AG08396 (cell line): Measurements from ENCODE around the gene GNB3.

Experiments used
- DNase-seq: peaks from one replicate; pipeline ENCODE4 v3.0.0; 2012; ENCODE audit warnings: low spot score, mixed read lengths

GNB3 gene

DNA sequence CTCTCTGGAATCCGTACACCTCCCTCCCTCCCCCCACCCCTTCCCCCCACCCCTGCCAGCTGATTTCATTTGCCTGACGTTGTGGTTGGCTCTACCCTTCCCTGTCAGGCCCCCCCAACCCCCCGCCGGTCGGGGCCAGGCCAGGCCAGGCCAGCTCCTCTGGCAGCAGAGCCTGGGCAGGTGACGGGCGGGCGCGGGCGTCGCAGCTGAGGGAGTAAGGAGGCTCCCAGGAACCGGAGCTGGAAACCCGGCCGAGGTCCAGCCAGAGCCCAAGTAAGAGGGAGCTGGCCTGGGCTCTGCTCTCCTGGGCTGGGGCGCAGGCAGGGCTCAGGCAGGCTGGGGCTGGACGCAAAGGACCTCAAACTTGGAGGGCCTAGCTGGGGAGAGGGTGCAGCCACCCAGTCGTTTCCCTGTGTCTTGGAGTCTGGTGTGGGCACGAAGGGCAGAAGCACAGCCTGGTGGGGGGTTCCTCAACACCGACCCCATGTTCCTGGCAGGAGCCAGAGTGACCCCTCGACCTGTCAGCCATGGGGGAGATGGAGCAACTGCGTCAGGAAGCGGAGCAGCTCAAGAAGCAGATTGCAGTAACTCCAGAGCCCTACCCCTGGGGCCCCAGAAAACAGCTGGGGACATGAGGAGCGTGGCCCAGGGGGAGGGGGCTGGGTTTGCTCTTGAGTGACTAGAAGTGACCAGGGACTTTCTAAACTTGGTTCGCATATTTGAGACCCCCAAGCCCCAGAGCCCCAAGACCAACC is at the start of gene GNB3:
Gene GNB3 (plus strand): TSS at position 165 of the 755 bp plus-strand sequence. CDS start 363 bp downstream, at position 528.
- DNase-seq: no peak

GRCh38 chr12:6791931-6792520 is 48.7 kb upstream of the GNB3 start:
- DNase-seq: no peak

DNA sequence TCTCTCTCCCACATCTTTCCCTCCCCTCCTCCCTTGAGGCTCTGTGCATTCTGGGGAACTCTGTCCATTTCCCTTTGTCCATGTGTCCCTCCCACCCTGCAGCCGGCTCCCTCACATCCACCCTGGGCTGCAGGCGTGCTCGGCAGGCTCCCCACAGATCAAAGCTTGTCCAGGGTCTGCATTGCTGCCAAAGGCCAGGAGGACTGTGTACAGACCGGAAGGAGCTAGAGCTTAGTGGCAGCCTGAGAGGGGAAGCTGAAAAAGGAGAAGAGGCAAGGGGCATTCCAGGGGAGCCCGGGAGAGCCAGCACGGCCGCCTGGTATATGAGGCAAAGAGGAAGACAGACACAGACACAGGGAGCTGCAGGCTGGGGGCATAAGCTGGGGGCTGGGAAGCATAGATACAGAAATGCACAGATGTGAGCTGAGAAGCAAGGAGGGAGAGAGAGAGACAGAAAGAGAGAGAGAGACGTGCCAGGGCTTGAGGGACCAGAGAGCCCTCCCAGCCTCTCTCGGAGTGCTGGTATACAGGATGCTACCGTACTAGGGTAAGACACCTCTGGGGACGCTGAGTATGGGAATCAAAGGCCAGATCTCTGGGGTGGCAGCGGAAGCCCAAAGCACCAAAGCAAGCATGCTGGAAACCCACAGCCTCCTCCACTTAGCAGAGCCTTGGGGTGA is 48.1 kb upstream of the GNB3 start:
- DNase-seq: no peak

DNA sequence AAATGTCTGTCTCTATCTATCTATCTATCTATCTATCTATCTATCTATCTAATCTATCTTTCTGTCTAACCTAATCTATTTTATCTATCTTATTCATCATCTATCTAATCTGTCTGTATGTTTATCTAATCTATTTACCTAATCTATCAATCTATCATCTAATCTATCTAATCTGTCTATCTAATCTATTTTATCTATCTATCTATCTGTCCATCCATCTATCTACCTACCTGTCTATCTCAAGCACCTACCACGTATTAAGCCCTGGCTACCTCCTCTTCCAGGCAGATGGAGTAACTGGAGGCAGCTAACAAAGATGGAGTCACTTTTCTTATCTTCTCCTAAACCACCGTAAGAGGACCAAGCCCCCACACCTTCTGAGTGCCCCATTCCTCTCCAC is 45.6 kb upstream of the GNB3 start:
- no peak for DNase-seq

GRCh38 chr12:6796576-6796975 is 44.1 kb upstream of the GNB3 start:
- no peak for DNase-seq

DNA sequence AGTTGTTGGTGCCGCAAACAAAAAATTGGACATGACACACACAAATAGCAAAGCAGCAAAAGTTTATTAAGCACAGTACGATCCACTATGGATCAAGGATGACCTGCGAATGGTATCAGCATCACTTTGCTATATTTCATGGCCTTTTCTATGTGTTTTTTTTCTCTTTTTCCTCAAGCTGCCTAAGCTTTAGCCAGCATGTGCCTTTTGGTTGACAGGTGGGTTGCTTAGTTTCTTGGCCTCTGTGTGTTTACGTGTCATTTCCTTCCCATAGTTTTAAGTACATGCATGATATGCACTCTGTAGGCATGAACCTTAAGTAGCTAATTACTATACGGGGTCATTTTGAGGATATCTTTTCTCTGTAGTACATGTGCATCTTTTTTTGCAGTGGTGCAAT is 41.6 kb upstream of the GNB3 start:
- DNase-seq: no peak

DNA sequence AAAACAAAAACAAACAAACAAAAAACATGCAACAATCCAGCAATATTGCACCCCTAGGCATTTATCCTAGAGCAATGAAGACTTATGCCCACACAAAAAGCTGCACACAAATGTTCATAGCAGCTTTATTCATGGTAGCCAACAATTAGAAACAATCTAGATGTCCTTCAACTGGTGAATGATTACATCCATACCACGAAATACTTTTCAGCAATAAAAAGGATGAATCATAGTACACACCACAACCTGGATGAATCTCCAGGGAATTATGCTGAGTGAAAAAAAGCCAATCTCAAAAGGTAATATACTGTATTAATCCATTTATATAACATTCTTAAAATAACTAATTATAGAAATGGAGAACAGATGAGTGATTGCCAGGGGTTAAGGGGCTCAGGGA is 33.6 kb upstream of the GNB3 start:
- DNase-seq: no peak

DNA sequence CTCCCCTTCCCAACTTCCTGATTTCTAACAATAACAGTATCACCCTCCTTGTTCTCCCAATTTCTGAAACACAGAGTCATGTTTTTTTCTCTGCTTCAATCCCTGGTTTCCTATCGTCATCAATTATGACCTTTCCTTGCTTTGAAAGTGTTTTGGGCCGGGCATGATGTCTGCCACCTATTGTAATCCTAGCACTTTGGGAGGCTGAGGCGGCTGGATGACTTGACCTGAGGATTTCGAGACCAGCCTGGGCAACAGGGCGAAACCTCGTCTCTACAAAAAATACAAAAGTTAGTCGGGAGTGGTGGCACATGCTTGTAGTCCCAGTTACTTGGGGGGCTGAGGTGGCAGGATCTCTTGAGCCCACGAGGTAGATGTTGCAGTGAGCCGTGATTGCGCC is 31.7 kb upstream of the GNB3 start:
- no peak for DNase-seq

GRCh38 chr12:6810758-6811157 is 30.0 kb upstream of the GNB3 start:
- DNase-seq: no peak

DNA sequence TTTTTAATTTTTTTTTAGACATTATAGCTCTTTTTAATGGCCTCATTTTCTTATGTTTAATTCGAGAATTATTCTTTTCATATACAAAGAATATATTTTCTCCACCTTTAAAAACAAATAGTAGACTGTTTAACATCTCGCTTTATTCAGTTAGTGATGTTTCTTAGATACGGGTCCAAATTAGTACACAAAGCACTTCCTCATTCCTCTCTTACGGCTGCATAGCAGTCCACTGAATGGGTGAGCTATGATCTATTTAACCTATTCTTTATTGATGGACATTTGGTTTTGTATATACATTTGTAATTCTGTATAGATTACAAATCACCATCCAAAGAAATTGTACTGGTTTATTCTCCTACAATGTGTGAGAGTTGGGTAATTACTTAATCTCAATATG is 27.4 kb upstream of the GNB3 start:
- no peak for DNase-seq

DNA sequence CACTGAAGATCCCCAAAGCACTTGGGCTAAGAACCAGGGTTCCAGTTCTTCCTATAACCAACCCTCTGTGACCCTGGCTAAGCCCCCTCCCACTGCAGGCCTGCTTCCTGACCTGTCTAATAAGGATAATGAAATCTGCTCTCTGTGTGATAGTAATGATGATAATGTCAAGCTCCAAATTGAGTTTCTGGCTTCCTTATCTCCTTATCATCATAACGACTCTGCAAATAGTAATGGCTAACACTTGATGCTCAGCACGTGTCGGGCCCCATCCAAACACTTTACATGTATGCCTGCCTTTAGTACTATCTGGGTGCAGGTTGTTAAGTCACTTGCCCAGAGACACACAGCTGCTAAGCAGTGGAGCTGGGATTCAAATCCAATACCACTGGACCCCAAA is 24.1 kb upstream of the GNB3 start:
- no peak for DNase-seq

- DNase-seq: no peak
Observed at GRCh38 chr12:6817098-6817497, 23.6 kb upstream of the GNB3 start.

DNA sequence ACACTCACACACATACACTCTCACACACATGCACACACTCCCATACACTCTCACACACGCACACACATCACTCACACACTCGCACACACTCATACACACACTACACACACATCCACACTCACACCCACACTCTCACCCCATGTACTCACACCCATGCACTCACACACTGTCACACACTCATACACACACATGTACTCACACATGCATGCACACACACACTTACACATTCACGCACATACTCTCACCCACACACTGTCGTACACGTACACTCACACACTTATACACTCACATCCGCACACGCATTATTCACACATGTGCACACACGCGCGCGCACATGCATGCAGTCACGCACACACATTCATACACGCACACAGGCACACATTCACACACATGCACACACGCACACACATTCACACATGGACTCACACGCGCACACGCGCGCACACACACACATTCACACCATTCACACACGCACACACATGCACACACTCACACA is 23.0 kb upstream of the GNB3 start:
- DNase-seq: no peak

DNA sequence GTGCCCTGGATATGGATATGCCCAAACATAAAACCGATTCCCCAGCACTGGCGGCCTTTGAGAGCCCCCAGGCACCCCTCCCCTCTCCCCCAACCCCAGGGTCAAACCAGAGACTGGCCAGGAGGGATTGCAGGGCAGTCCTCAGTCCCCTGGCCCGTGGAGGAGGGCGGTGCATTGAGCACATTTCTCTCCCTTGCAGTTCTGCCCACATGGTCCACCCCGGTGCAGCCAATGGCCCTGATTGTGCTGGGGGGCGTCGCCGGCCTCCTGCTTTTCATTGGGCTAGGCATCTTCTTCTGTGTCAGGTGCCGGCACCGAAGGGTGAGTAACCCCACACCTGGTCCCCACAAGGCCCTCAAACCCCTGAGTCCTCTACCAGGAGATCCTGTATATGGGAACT is 22.5 kb upstream of the GNB3 start:
- no peak for DNase-seq

- no peak for DNase-seq
Observed at GRCh38 chr12:6818645-6819044, 22.1 kb upstream of the GNB3 start.

DNA sequence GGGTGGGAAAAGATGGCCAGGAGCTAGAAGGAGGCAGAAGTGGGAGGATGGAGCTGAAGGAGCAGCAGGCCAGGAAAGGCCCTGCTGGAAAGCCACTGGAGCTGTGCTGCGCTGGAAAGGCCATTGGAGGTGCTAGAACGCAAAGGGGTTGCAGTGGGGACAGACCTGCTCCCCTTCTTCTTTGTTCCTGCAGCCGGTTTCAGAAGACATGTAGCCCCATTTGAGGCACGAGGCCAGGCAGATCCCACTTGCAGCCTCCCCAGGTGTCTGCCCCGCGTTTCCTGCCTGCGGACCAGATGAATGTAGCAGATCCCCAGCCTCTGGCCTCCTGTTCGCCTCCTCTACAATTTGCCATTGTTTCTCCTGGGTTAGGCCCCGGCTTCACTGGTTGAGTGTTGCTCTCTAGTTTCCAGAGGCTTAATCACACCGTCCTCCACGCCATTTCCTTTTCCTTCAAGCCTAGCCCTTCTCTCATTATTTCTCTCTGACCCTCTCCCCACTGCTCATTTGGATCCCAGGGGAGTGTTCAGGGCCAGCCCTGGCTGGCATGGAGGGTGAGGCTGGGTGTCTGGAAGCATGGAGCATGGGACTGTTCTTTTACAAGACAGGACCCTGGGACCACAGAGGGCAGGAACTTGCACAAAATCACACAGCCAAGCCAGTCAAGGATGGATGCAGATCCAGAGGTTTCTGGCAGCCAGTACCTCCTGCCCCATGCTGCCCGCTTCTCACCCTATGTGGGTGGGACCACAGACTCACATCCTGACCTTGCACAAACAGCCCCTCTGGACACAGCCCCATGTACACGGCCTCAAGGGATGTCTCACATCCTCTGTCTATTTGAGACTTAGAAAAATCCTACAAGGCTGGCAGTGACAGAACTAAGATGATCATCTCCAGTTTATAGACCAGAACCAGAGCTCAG is 21.4 kb upstream of the GNB3 start:
- no peak for DNase-seq

DNA sequence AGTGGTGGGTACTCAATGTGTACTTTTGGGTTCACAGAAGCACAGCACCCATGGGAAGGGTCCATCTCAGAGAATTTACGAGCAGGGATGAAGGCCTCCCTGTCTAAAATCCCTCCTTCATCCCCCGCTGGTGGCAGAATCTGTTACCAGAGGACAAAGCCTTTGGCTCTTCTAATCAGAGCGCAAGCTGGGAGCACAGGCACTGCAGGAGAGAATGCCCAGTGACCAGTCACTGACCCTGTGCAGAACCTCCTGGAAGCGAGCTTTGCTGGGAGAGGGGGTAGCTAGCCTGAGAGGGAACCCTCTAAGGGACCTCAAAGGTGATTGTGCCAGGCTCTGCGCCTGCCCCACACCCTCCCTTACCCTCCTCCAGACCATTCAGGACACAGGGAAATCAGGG is 20.6 kb upstream of the GNB3 start:
- no peak for DNase-seq

GRCh38 chr12:6821591-6822425 is 18.9 kb upstream of the GNB3 start, which contains the start of gene GPR162:
Gene GPR162 (plus strand): TSS chr12:6821821. CDS start chr12:6823899, 2,078 bp downstream.
- DNase-seq: peak; percentile 80

GRCh38 chr12:6822426-6823135 is 18.1 kb upstream of the GNB3 start:
- no peak for DNase-seq
